ENCODE data around the gene EXD3. TPM values are rescaled to one million over a fixed set of nuclear protein-coding genes. Genes with fewer than 3 reads are reported as not detected.
A peak's percentile ranks its signal among the peaks of the same experiment; 100 is the strongest.

The EXD3 gene
- total and polyA plus RNA-seq, 9 of the 15 experiments (the other 6 are each of a cell fraction or from before 2014, with no cell fraction given): 0.29 to 12.5 (median 3.9) TPM

GRCh38 chr9:137296670-137297664, 126.0 kb downstream of the EXD3 start (continued):
- TF ChIP-seq AFF1 (IDR thresholded peaks at IDR 0.05; ENCODE audit: low read depth in 1 of 2, partially characterized antibody in 2 of 2): no peak
- TF ChIP-seq ZNF740 (CRISPR knock-in tag; IDR thresholded peaks at IDR 0.05): 0 out of 2 replicates have a peak, but pooled peaks have one; percentile 30
- TF ChIP-seq ZNF740 (tag; IDR thresholded peaks at IDR 0.05): no peak
- 0 out of 2 replicates have a peak, but pooled peaks have one; percentile 48 for TF ChIP-seq SMARCA5 (IDR thresholded peaks at IDR 0.05)
- no peak for TF ChIP-seq ZBTB33 (CRISPR knock-in tag; IDR thresholded peaks at IDR 0.05)
- TF ChIP-seq ZNF785 (CRISPR knock-in tag; IDR thresholded peaks at IDR 0.05): no peak
- TF ChIP-seq ZNF586 (CRISPR knock-in tag; conservative IDR thresholded peaks at IDR 0.05): no peak
- no peak for TF ChIP-seq SMAD3 (CRISPR knock-in tag; conservative IDR thresholded peaks at IDR 0.05)
- no peak for TF ChIP-seq EWSR1 (IDR thresholded peaks at IDR 0.05; ENCODE audit: borderline replicate concordance, low read depth, partially characterized antibody)
- no peak for TF ChIP-seq NFATC3 (IDR thresholded peaks at IDR 0.05)
